ENCODE data around the gene MROH8.
"Not testable (repeated sequence)": the region's sequence is repeated elsewhere in the genome, so short reads cannot be mapped to it uniquely, and the experiment has no call there.

MROH8 gene

GRCh38 chr20:37077009-37077408 is 102.3 kb downstream of the MROH8 start:
- no peak for DNase-seq

GRCh38 chr20:37075932-37076685 is 103.2 kb downstream of the MROH8 start:
- no peak for DNase-seq

GRCh38 chr20:37072293-37073196 is 106.8 kb downstream of the MROH8 start:
- DNase-seq: no peak

GRCh38 chr20:37071481-37071911 is 107.9 kb downstream of the MROH8 start:
- no peak for DNase-seq

- DNase-seq: not testable (repeated sequence)
These were observed 109.8 kb downstream of the MROH8 start for GRCh38 chr20:37069563-37069962.

GRCh38 chr20:37066168-37066567 is 113.2 kb downstream of the MROH8 start:
- DNase-seq: no peak

- DNase-seq: no peak
These were observed 124.1 kb downstream of the MROH8 start for GRCh38 chr20:37055276-37055675.

GRCh38 chr20:37053230-37053950 is 126.0 kb downstream of the MROH8 start:
- DNase-seq: no peak

Measured in activated CD4-positive, CD25-positive, alpha-beta regulatory T cell treated with anti-CD3 and anti-CD28 coated beads, Interleukin-2, amount 50 U/mL, for 72 hours (primary cell).